AG09309 (cell line): Measurements from ENCODE around the gene COG8.

Source experiments
- DNase-seq: peaks from one replicate; pipeline ENCODE4 v3.0.0-alpha.2; 2010; ENCODE audit warnings: low read depth
- H3K4me3 ChIP-seq: 2 replicates; pipeline ENCODE4 v1.5.1; 2011; ENCODE audit warnings: mild to moderate bottlenecking, low read depth, low read length, moderate library complexity; ENCODE audit not compliant: control insufficient read depth
- CTCF ChIP-seq: IDR thresholded peaks from 2 replicates; pipeline ENCODE4 v1.5.1; 2011; ENCODE audit warnings: mild to moderate bottlenecking, low read depth, low read length, inconsistent platforms; ENCODE audit not compliant: insufficient read depth, control insufficient read depth; ENCODE audit errors: missing control alignments

The COG8 gene

GRCh38 chr16:69310653-69311532 lies 28.5 kb downstream of the COG8 start, which contains the start of gene VPS4A:
TSS of gene VPS4A (plus strand) at chr16:69311350. CDS start at chr16:69311512, 162 bp downstream.
- peak; percentile 81 for TF ChIP-seq CTCF
- H3K4me3 ChIP-seq, result peak within 1 kb of the TSS; percentile 96
- DNase-seq, result peak; percentile 86

- no peak for TF ChIP-seq CTCF
- no peak for DNase-seq
- H3K4me3 ChIP-seq, result no peak overlapping the region
These were observed 30.0 kb downstream of the COG8 start for GRCh38 chr16:69309316-69309715.

- H3K4me3 ChIP-seq, result no peak overlapping the region
- DNase-seq, result no peak
- no peak for TF ChIP-seq CTCF
These were observed 31.5 kb downstream of the COG8 start for GRCh38 chr16:69307856-69308255.

GRCh38 chr16:69307091-69307490 lies 32.3 kb downstream of the COG8 start:
- DNase-seq, result no peak
- H3K4me3 ChIP-seq, result no peak overlapping the region
- TF ChIP-seq CTCF, result no peak

GRCh38 chr16:69306031-69306430 lies 33.3 kb downstream of the COG8 start:
- DNase-seq, result no peak
- no peak overlapping the region for H3K4me3 ChIP-seq
- no peak for TF ChIP-seq CTCF

GRCh38 chr16:69302301-69302700 lies 37.1 kb downstream of the COG8 start:
- no peak for DNase-seq
- TF ChIP-seq CTCF, result no peak
- H3K4me3 ChIP-seq, result no peak overlapping the region
